Upper lobe of left lung (tissue), 6 donors: ENCODE results near the gene TNPO1. TPM values are rescaled to one million over a fixed set of nuclear protein-coding genes. Genes with fewer than 3 reads are reported as not detected.

Experiments
- ATAC-seq, 2 donors: fragments of 200-7000 bp; cut with Tn5 transposase; one replicate each; pipeline ENCODE4 v1.9.1; 2022; ENCODE audit warnings: mild to moderate bottlenecking in 2 of 2, moderate library complexity in 2 of 2; ENCODE audit not compliant: low FRiP score in 2 of 2
- DNase-seq, 2 donors: peaks; one replicate each; pipeline ENCODE4 v3.0.0-alpha.2; 2019 to 2020
- H3K27ac ChIP-seq, 4 donors: fragments of 200-600 bp; sonication (generic); one replicate each; pipeline ENCODE4 v1.5.1; 2016 to 2019
- H3K27me3 ChIP-seq, 4 donors: fragments of 200-600 bp; sonication (generic); one replicate each; pipeline ENCODE4 v1.5.1; 2017 to 2019
- H3K36me3 ChIP-seq, 4 donors: fragments of 200-600 bp; sonication (generic); one replicate each; pipeline ENCODE4 v1.5.1; 2016 to 2019
- H3K4me1 ChIP-seq, 4 donors: fragments of 200-600 bp; sonication (generic); one replicate each; pipeline ENCODE4 v1.5.1; 2018 to 2019
- H3K4me3 ChIP-seq, 4 donors: fragments of 200-600 bp; sonication (generic); one replicate each; pipeline ENCODE4 v1.5.1; 2017 to 2019; ENCODE audit warnings: mild to moderate bottlenecking in 2 of 4, moderate library complexity in 1 of 4
- H3K9me3 ChIP-seq, 4 donors: fragments of 200-600 bp; sonication (generic); one replicate each; pipeline ENCODE4 v1.5.1; 2018 to 2019
- EP300 ChIP-seq, 4 donors: sonication (generic); formaldehyde crosslinking; IDR thresholded peaks; one replicate each; pipeline ENCODE4 v1.5.1; 2017; ENCODE audit warnings: antibody characterized with exemption in 4 of 4, control low read depth in 2 of 4
- POLR2A ChIP-seq, 4 donors: fragments of 450-650 bp; IDR thresholded peaks; one replicate each; pipeline ENCODE4 v1.5.1; 2016 to 2017; ENCODE audit warnings: antibody characterized with exemption in 4 of 4, mild to moderate bottlenecking in 2 of 4
- POLR2AphosphoS5 ChIP-seq, 2 donors: sonication (generic); formaldehyde crosslinking; IDR thresholded peaks; one replicate each; pipeline ENCODE4 v1.5.1; 2017; ENCODE audit warnings: antibody characterized with exemption in 2 of 2
- WGBS, 2 donors: methylation state at CpG; one replicate each; pipeline ENCODE4 v1.1.5; 2017 to 2018; 5-methylcytosine and 5-hydroxymethylcytosine counted together
- total RNA-seq, 6 donors: library from RNA; depleted of rRNA in 4 of 6; stranded (reverse); fragments of >200 nt in 4 of 6; gene quantifications; one replicate each; pipeline versions ENCODE4 v1.1.0 to v1.2.1, GENCODE V29; 2016 to 2021
- TF ChIP-seq, protein P1 (sequence below), 6 experiments: fragments of 450-650 bp in 4 of 6; fragments of 200-600 bp in 2 of 6; sonication (generic) in 2 of 6; IDR thresholded peaks; one replicate each; pipeline ENCODE4 v1.5.1; 2016 to 2019; ENCODE audit warnings: antibody characterized with exemption in 6 of 6
- donor health status: DM: no; HTN: no; CAD: no; lungs with moderate emphysema.
- donor health status: DM: no; HTN: yes; CAD: no; lungs with severe emphysema.

The TNPO1 gene
- total RNA-seq, 6 donors from 2014 or later, result 39.5 to 150 (median 70.9) TPM

DNA sequence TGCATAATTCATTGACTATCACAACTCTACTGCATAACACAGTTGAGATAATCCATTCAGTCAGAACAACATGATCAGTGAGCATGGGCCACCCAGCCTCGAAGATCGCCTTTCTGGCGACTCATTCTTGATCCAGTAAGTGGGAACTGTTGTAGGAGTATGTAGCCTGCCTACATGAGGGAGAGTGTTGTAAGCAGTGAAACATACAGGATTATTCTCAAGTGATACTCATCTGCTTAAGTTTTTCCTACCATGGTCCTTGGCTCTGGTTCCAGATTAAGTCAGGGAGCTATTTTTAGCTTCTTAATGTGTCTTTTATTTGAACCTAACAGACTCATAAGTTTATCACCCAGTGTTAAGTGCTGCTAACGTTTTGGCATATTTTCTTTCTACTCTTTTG lies 44.0 kb downstream of the TNPO1 start:
- H3K4me3 ChIP-seq, result no peak overlapping the region
- H3K27me3 ChIP-seq, result no peaks in the 10 kb centered on the region
- DNase-seq (no peak), ATAC-seq (peak in 1 of 2 donors; percentile 40)
- no peaks in the 10 kb centered on the region for H3K9me3 ChIP-seq
- peaks cover 0 to 8% (median 0%) of the 10 kb centered on the region in 4 donors for H3K4me1 ChIP-seq
- no peak for TF ChIP-seq POLR2AphosphoS5 (IDR thresholded peaks at IDR 0.05)
- TF ChIP-seq POLR2A (IDR thresholded peaks at IDR 0.05), result no peak
- TF ChIP-seq EP300 (IDR thresholded peaks at IDR 0.05), result no peak
- TF ChIP-seq, protein P1, sequence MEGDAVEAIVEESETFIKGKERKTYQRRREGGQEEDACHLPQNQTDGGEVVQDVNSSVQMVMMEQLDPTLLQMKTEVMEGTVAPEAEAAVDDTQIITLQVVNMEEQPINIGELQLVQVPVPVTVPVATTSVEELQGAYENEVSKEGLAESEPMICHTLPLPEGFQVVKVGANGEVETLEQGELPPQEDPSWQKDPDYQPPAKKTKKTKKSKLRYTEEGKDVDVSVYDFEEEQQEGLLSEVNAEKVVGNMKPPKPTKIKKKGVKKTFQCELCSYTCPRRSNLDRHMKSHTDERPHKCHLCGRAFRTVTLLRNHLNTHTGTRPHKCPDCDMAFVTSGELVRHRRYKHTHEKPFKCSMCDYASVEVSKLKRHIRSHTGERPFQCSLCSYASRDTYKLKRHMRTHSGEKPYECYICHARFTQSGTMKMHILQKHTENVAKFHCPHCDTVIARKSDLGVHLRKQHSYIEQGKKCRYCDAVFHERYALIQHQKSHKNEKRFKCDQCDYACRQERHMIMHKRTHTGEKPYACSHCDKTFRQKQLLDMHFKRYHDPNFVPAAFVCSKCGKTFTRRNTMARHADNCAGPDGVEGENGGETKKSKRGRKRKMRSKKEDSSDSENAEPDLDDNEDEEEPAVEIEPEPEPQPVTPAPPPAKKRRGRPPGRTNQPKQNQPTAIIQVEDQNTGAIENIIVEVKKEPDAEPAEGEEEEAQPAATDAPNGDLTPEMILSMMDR (IDR thresholded peaks at IDR 0.05), result no peak
- WGBS, 2 donors, result 78 to 87% methylated on average over 4 of the region's 4 CpGs
- H3K27ac ChIP-seq, result no peak overlapping the region
- peaks cover 18 to 76% (median 49%) of the 10 kb centered on the region in 4 donors for H3K36me3 ChIP-seq

DNA sequence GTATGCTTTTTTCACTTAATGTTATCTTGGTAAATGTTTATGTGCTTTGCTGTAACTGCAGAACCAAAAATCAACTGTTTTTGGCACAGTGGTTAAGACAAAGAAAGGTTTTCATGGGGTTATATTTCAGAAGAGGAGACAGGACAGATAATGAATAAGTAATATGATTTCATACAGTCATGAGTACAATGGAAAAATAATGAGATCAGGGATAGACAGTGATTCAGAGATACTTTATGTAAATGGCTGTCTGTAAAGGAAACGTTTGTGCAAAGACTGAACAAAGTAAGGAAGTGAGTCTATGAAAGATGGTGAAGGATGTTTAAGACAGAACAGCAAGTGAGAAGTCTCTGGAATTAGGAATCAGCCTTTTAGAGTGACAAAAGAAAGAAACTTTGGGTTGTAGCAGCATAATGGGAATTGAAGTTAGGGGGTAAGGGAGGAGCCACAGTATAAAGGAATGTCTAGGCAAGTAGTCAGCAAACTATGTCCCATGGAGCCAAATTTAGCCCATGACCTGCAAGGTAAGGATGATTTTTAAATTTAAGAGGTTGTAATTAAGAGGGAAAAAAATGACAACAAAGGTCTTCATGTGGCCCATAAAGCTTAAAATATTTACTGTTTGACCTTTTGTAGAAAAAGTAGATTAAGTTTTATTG lies 55.0 kb downstream of the TNPO1 start:
- DNase-seq (no peak), ATAC-seq (no peak)
- Histone ChIP-seq H3K36me3 (peaks cover 12 to 68% (median 25%) of the 10 kb centered on the region in 4 donors), H3K27ac (no peak overlapping the region), H3K4me3 (no peak overlapping the region), H3K27me3 (no peaks in the 10 kb centered on the region), H3K9me3 (no peaks in the 10 kb centered on the region), H3K4me1 (peaks cover 0 to 3% (median 0%) of the 10 kb centered on the region in 4 donors)
- 32 to 55% methylated on average over 1 of the region's 1 CpG for WGBS, 2 donors
- no peak for TF ChIP-seq POLR2A (IDR thresholded peaks at IDR 0.05)

DNA sequence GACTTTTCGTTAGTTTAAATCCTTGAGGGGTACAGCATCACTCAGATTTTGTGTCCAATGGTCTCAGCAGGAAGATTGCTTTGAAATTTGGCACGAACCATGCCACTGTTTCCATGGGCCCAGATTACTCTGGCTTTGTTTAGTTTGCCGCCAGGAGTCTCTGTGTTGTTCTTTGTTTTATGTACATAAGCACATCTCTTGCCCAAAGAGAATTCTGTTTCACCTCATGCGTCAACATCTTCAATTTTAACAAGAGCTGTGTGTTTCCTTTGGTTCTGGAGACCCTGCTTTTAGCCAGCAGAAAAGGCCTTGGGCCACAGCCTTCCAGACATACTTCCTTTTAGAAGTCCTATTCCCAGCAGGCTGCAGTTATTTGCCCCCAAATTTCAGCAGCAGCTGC lies 62.4 kb downstream of the TNPO1 start:
- 93 to 95% methylated on average over 4 of the region's 4 CpGs for WGBS, 2 donors
- H3K36me3 ChIP-seq, result peaks cover 8 to 87% (median 38%) of the 10 kb centered on the region in 4 donors
- no peak for ATAC-seq

DNA sequence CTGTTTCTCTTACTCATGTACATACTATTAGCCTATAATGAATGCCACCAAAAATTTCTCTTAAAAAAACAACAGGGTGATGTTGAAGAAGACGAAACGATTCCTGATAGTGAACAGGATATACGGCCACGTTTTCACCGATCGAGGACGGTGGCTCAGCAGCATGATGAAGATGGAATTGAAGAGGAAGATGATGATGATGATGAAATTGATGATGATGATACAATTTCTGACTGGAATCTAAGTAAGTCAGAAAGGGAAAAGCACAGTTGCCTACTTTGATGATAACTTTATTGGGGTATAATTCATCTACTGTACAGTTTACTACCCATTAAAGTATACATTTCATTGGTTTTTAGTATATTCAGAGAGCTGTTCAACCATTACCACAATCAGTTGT lies 66.5 kb downstream of the TNPO1 start:
- TF ChIP-seq POLR2A (IDR thresholded peaks at IDR 0.05) (no peak), POLR2AphosphoS5 (IDR thresholded peaks at IDR 0.05) (no peak), EP300 (IDR thresholded peaks at IDR 0.05) (no peak)
- TF ChIP-seq, protein P1 (IDR thresholded peaks at IDR 0.05), result no peak
- Histone ChIP-seq H3K27me3 (no peaks in the 10 kb centered on the region), H3K4me3 (no peak overlapping the region), H3K4me1 (peaks cover 0 to 6% (median 0%) of the 10 kb centered on the region in 4 donors), H3K9me3 (no peaks in the 10 kb centered on the region), H3K27ac (no peak overlapping the region), H3K36me3 (peaks cover 8 to 95% (median 43%) of the 10 kb centered on the region in 4 donors)
- DNase-seq (no peak), ATAC-seq (no peak)
- 89 to 97% methylated on average over 7 of the region's 7 CpGs for WGBS, 2 donors

More for the DNA sequence above, 62.4 kb downstream of the TNPO1 start:
- Histone ChIP-seq H3K27me3 (no peaks in the 10 kb centered on the region), H3K9me3 (no peaks in the 10 kb centered on the region), H3K4me1 (no peaks in the 10 kb centered on the region), H3K4me3 (no peak overlapping the region), H3K27ac (no peak overlapping the region)
- TF ChIP-seq EP300 (IDR thresholded peaks at IDR 0.05) (no peak), POLR2A (IDR thresholded peaks at IDR 0.05) (no peak), POLR2AphosphoS5 (IDR thresholded peaks at IDR 0.05) (no peak)
- TF ChIP-seq, protein P1 (IDR thresholded peaks at IDR 0.05), result no peak
- no peak for DNase-seq

DNA sequence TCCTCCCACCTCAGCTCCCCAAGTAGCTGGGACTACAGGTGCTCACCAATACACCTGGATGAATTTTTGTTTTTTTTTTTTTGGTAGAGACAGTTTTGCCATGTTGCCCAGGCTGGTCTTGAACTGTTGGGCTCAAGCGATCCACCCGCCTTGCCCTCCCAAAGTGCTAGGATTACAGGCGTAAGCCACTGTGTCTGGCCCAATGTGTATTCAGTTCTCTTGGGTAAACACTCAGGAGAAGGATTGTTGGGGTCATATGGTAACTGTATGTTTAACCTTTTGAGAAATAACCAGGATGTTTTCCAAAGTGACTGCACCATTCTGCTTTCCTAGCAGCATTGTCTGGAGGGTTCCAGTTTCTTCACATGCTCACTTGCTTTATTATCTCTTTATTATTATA lies 67.4 kb downstream of the TNPO1 start:
- no peak for ATAC-seq
- peaks cover 8 to 95% (median 48%) of the 10 kb centered on the region in 4 donors for H3K36me3 ChIP-seq

More for the DNA sequence above, 67.4 kb downstream of the TNPO1 start:
- H3K27ac ChIP-seq, result no peak overlapping the region
- H3K27me3 ChIP-seq, result no peaks in the 10 kb centered on the region
- H3K9me3 ChIP-seq, result no peaks in the 10 kb centered on the region
- no peak overlapping the region for H3K4me3 ChIP-seq
- TF ChIP-seq POLR2AphosphoS5 (IDR thresholded peaks at IDR 0.05) (no peak), POLR2A (IDR thresholded peaks at IDR 0.05) (no peak), EP300 (IDR thresholded peaks at IDR 0.05) (no peak)
- TF ChIP-seq, protein P1 (IDR thresholded peaks at IDR 0.05), result no peak
- H3K4me1 ChIP-seq, result peaks cover 0 to 6% (median 0%) of the 10 kb centered on the region in 4 donors
- DNase-seq, result no peak
- WGBS, 2 donors, result 71 to 78% methylated on average over 3 of the region's 3 CpGs
